ENCODE data around the gene CCNY. TPM values are rescaled to one million over a fixed set of nuclear protein-coding genes. Genes with fewer than 3 reads are reported as not detected.

Gene CCNY
- 42.2 to 47.5 TPM (median 44.9 TPM) in 5 replicates for total RNA-seq (2022; extraction: Qiagen RNA extraction)

GRCh38 chr10:35336084-35336831 lies at the start of gene CCNY:
Gene CCNY, plus strand, starts transcription at chr10:35336509. Its CDS starts 545 bp downstream, at chr10:35337054.

GRCh38 chr10:35605191-35605590 lies 268.9 kb downstream of the CCNY start, which contains the start of gene GJD4:
Gene GJD4, plus strand, starts transcription at chr10:35605341. Its CDS starts 227 bp downstream, at chr10:35605568.

Other genes with a start within 250 kb of the CCNY start
- gene CUL2, start 246.2 kb upstream of the CCNY start, total RNA-seq (2022; extraction: Qiagen RNA extraction), result 22.3 to 27.6 TPM (median 23.2 TPM) in 5 replicates
- 34.4 to 37.4 TPM (median 36.5 TPM) in 5 replicates for gene CREM, start 209.7 kb upstream of the CCNY start, total RNA-seq (2022; extraction: Qiagen RNA extraction)